HepG2 (cell line): ENCODE measurements around the gene PSKH1. TPM values are rescaled to one million over a fixed set of nuclear protein-coding genes. Genes with fewer than 3 reads are reported as not detected.

Source experiments
- AHR ChIP-seq: IDR thresholded peaks from 2 replicates; pipeline ENCODE4 v1.6.1; 2018; ENCODE audit warnings: missing genetic modification reagents, missing compliant biosample characterization
- BORCS8-MEF2B ChIP-seq: sonication (generic); formaldehyde crosslinking; IDR thresholded peaks from 2 replicates; pipeline ENCODE4 v1.8.0; 2022; ENCODE audit warnings: mild to moderate bottlenecking, missing genetic modification reagents
- DDIT3 ChIP-seq: sonication (generic); formaldehyde crosslinking; IDR thresholded peaks from 2 replicates; pipeline ENCODE4 v1.4.0; 2020; ENCODE audit warnings: mild to moderate bottlenecking, missing genetic modification reagents
- E2F1 ChIP-seq: sonication (generic); formaldehyde crosslinking; IDR thresholded peaks from 2 replicates; pipeline ENCODE4 v1.5.0; 2020; ENCODE audit warnings: missing genetic modification reagents
- HNF1B ChIP-seq: sonication (generic); formaldehyde crosslinking; IDR thresholded peaks from 2 replicates; pipeline ENCODE4 v1.5.1; 2020; ENCODE audit warnings: mild to moderate bottlenecking, moderate library complexity, missing genetic modification reagents
- KLF16 ChIP-seq, 2 experiments: sonication (generic) in 1 of 2; formaldehyde crosslinking in 1 of 2; IDR thresholded peaks; 2 replicates each; pipeline versions ENCODE4 v1.6.1 to v1.8.0; 2016 to 2023; ENCODE audit warnings: missing genetic modification reagents in 2 of 2, missing compliant biosample characterization in 1 of 2
- LCORL ChIP-seq, 2 experiments: fragments of 450-650 bp in 1 of 2; sonication (generic) in 1 of 2; formaldehyde crosslinking in 1 of 2; IDR thresholded peaks; 2 replicates each; pipeline versions ENCODE4 v1.5.0 to v1.6.1; 2017 to 2020; ENCODE audit warnings: antibody characterized with exemption in 1 of 2, missing genetic modification reagents in 1 of 2
- MEF2D ChIP-seq: sonication (generic); formaldehyde crosslinking; IDR thresholded peaks from 2 replicates; pipeline ENCODE4 v1.5.1; 2020; ENCODE audit warnings: mild to moderate bottlenecking, missing genetic modification reagents
- POGZ ChIP-seq: sonication (generic); formaldehyde crosslinking; IDR thresholded peaks from 2 replicates; pipeline ENCODE4 v1.4.0; 2020; ENCODE audit warnings: mild to moderate bottlenecking, missing genetic modification reagents
- POLR2G ChIP-seq: fragments of 200-400 bp; formaldehyde crosslinking; IDR thresholded peaks from 2 replicates; pipeline ENCODE4 v1.6.1; 2018; ENCODE audit warnings: mild to moderate bottlenecking, low read depth, low read length, moderate library complexity
- PTBP1 ChIP-seq: fragments of 200-400 bp; formaldehyde crosslinking; IDR thresholded peaks from 2 replicates; pipeline ENCODE4 v1.6.1; 2018; ENCODE audit warnings: low read length, low read depth; ENCODE audit not compliant: poor library complexity, severe bottlenecking
- RCOR2 ChIP-seq: IDR thresholded peaks from 2 replicates; pipeline ENCODE4 v1.6.1; 2016; ENCODE audit warnings: missing biosample characterization, missing genetic modification reagents
- RELA ChIP-seq: sonication (generic); formaldehyde crosslinking; IDR thresholded peaks from 2 replicates; pipeline ENCODE4 v1.4.0; 2020; ENCODE audit warnings: missing genetic modification reagents
- SYNCRIP ChIP-seq: fragments of 200-400 bp; formaldehyde crosslinking; IDR thresholded peaks from 2 replicates; pipeline ENCODE4 v1.6.1; 2018; ENCODE audit warnings: mild to moderate bottlenecking, low read depth, low read length; ENCODE audit not compliant: insufficient read depth
- TAF1 ChIP-seq: sonication (generic); formaldehyde crosslinking; IDR thresholded peaks from 2 replicates; pipeline ENCODE4 v1.4.0; 2020; ENCODE audit warnings: missing genetic modification reagents
- TBP ChIP-seq: sonication (generic); formaldehyde crosslinking; IDR thresholded peaks from 2 replicates; pipeline ENCODE4 v1.5.0; 2020; ENCODE audit warnings: missing genetic modification reagents
- ZBTB7B ChIP-seq: sonication (generic); formaldehyde crosslinking; IDR thresholded peaks from 2 replicates; pipeline ENCODE4 v1.4.0; 2020; ENCODE audit warnings: missing genetic modification reagents
- ZFX ChIP-seq: sonication (generic); formaldehyde crosslinking; IDR thresholded peaks from 2 replicates; pipeline ENCODE4 v1.4.0; 2020; ENCODE audit warnings: mild to moderate bottlenecking, low read depth, missing genetic modification reagents, moderate library complexity
- ZGPAT ChIP-seq: IDR thresholded peaks from 2 replicates; pipeline ENCODE4 v1.6.1; 2016; ENCODE audit warnings: mild to moderate bottlenecking
- ZMYM3 ChIP-seq: sonication (generic); formaldehyde crosslinking; IDR thresholded peaks from 2 replicates; pipeline ENCODE4 v1.5.1; 2020; ENCODE audit warnings: mild to moderate bottlenecking, missing genetic modification reagents
- ZNF510 ChIP-seq: sonication (generic); formaldehyde crosslinking; IDR thresholded peaks from 2 replicates; pipeline ENCODE4 v1.4.0; 2020; ENCODE audit warnings: low read depth, mild to moderate bottlenecking, missing genetic modification reagents
- ZNF775 ChIP-seq: sonication (generic); formaldehyde crosslinking; IDR thresholded peaks from 2 replicates; pipeline ENCODE4 v1.4.0; 2020; ENCODE audit warnings: missing genetic modification reagents, mild to moderate bottlenecking, moderate library complexity, borderline replicate concordance
- polyA plus RNA-seq, 8 experiments: library from polyadenylated mRNA; depleted of rRNA in 3 of 8; stranded (reverse) in 7 of 8; unstranded in 1 of 8; fragments of >200 nt; fragmentation: Illumina TruSeq in 4 of 8; extraction: Trizol in 4 of 8; gene quantifications; 2 replicates each; pipeline versions ENCODE4 v1.2.1 to v1.2.3, GENCODE V29; 2011 to 2016; ENCODE audit warnings: low read depth in 4 of 8, missing spikeins in 1 of 8, mixed read lengths in 1 of 8; ENCODE audit not compliant: insufficient read depth in 1 of 8
- total RNA-seq, 5 experiments: library from RNA; depleted of rRNA; stranded (reverse); fragments of >200 nt; fragmentation: Illumina TruSeq; extraction: Trizol; gene quantifications; 2 replicates each; pipeline ENCODE4 v1.2.3, GENCODE V29; 2016; ENCODE audit warnings: low read depth in 1 of 5
- TF ChIP-seq, protein P1 (sequence below): sonication (generic); formaldehyde crosslinking; IDR thresholded peaks from 2 replicates; pipeline ENCODE4 v1.5.0; 2020; ENCODE audit warnings: mild to moderate bottlenecking, missing genetic modification reagents

Gene PSKH1
- total and polyA plus RNA-seq, 2 of the 13 experiments (the other 11 are each of a cell fraction or from before 2014, with no cell fraction given), result 8.4 to 19.1 TPM

- peak; percentile 75 for TF ChIP-seq ZFX (CRISPR knock-in tag)
- no peak for TF ChIP-seq KLF16 (CRISPR knock-in tag; IDR thresholded peaks at IDR 0.05)
- no peak for TF ChIP-seq ZBTB7B
- no peak for TF ChIP-seq ZNF775
- TF ChIP-seq SYNCRIP, result no peak
- no peak for TF ChIP-seq POGZ (CRISPR knock-in tag)
- no peak for TF ChIP-seq E2F1 (CRISPR knock-in tag)
- TF ChIP-seq PTBP1, result no peak
- TF ChIP-seq BORCS8-MEF2B, result no peak
- no peak for TF ChIP-seq RELA (CRISPR knock-in tag)
- TF ChIP-seq LCORL (IDR thresholded peaks at IDR 0.05), result no peak
- TF ChIP-seq LCORL (CRISPR knock-in tag; IDR thresholded peaks at IDR 0.05), result peak; percentile 69
- TF ChIP-seq ZMYM3 (CRISPR knock-in tag), result no peak
- TF ChIP-seq RCOR2 (CRISPR knock-in tag), result no peak
- no peak for TF ChIP-seq TBP (CRISPR knock-in tag)
- TF ChIP-seq DDIT3 (CRISPR knock-in tag), result no peak
- TF ChIP-seq TAF1, result no peak
- no peak for TF ChIP-seq AHR (CRISPR knock-in tag)
- no peak; the same call in 1 of the 2 replicates for TF ChIP-seq ZGPAT (CRISPR knock-in tag)
- TF ChIP-seq, protein P1, sequence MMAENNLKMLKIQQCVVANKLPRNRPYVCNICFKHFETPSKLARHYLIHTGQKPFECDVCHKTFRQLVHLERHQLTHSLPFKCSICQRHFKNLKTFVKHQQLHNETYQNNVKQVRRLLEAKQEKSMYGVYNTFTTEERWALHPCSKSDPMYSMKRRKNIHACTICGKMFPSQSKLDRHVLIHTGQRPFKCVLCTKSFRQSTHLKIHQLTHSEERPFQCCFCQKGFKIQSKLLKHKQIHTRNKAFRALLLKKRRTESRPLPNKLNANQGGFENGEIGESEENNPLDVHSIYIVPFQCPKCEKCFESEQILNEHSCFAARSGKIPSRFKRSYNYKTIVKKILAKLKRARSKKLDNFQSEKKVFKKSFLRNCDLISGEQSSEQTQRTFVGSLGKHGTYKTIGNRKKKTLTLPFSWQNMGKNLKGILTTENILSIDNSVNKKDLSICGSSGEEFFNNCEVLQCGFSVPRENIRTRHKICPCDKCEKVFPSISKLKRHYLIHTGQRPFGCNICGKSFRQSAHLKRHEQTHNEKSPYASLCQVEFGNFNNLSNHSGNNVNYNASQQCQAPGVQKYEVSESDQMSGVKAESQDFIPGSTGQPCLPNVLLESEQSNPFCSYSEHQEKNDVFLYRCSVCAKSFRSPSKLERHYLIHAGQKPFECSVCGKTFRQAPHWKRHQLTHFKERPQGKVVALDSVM (CRISPR knock-in tag), result no peak
- TF ChIP-seq ZNF510 (CRISPR knock-in tag), result no peak
- no peak for TF ChIP-seq HNF1B (CRISPR knock-in tag)
- no peak for TF ChIP-seq POLR2G
- 0 out of 2 replicates have a peak, but pooled peaks have one; percentile 5 for TF ChIP-seq MEF2D
These were observed 72.9 kb downstream of the PSKH1 start (continued) for GRCh38 chr16:67965668-67966548.
